ENCODE data around the gene EYA2. TPM values are rescaled to one million over a fixed set of nuclear protein-coding genes. Genes with fewer than 3 reads are reported as not detected.

EYA2 gene
- total and polyA plus RNA-seq, 2 of the 4 experiments (the other 2 are of a cell fraction) = 2.3 to 5.4 TPM

- dilution Hi-C loops (cut with HindIII; ENCODE audit: low sequenced_read_pairs, unreplicated experiment) = no loop called here
- intact Hi-C loops (cut with micrococcal nuclease) = no loop called here
- Histone ChIP-seq H3K36me3 (ENCODE audit: control insufficient read depth, insufficient read depth, low read length) (no peaks in the 10 kb centered on the region), H3K18ac (ENCODE audit: low read depth, low read length) (no peak overlapping the region), H3K9me1 (ENCODE audit: insufficient read depth, low read length) (no peaks in the 10 kb centered on the region), H2AK5ac (ENCODE audit: low read depth, low read length) (no peak overlapping the region), H3K4me1 (ENCODE audit: control insufficient read depth, insufficient read depth, low read length) (no peaks in the 10 kb centered on the region), H2BK120ac (ENCODE audit: low read depth, low read length) (no peak overlapping the region), H3K9ac (ENCODE audit: low read depth, low read length) (no peak overlapping the region), H3K27me3 (ENCODE audit: control insufficient read depth, insufficient read depth, low read length) (peaks cover 6% of the 10 kb centered on the region), H3K14ac (replicated peaks; ENCODE audit: low read depth, low read length) (no peak overlapping the region), H3K4ac (ENCODE audit: low read depth, low read length) (no peak overlapping the region), H3K4me3 (ENCODE audit: insufficient read depth, low read depth, low read length) (no peak overlapping the region), H2BK5ac (ENCODE audit: low read depth, low read length, poor library complexity, severe bottlenecking) (no peak overlapping the region), H3K9me3 (ENCODE audit: control insufficient read depth, insufficient read depth, low read length) (peaks cover 2% of the 10 kb centered on the region; the same call in 1 of the 2 replicates), H3K27ac (ENCODE audit: insufficient read depth, low read length) (no peak overlapping the region), H2BK15ac (ENCODE audit: low read depth, low read length) (no peak overlapping the region), H3K79me1 (ENCODE audit: low read depth in 1 of 2, low read length in 2 of 2) (no peaks in the 10 kb centered on the region), H2AK9ac (replicated peaks; ENCODE audit: low read depth, low read length, poor library complexity) (no peak overlapping the region), H3K56ac (ENCODE audit: extremely low read depth, insufficient read depth, low read length) (no peak overlapping the region), H2BK20ac (ENCODE audit: low read depth, low read length) (no peak overlapping the region), H3K4me2 (ENCODE audit: low read depth, low read length) (no peak overlapping the region), H4K5ac (ENCODE audit: low read depth, low read length) (no peak overlapping the region), H4K20me1 (ENCODE audit: insufficient read depth, low read length) (no peaks in the 10 kb centered on the region), H4K91ac (ENCODE audit: insufficient read depth, low read depth, low read length) (no peak overlapping the region), H2AFZ (replicated peaks; ENCODE audit: low read length, poor library complexity) (no peak overlapping the region), H3K23ac (ENCODE audit: low read depth, low read length) (no peak overlapping the region), H4K8ac (ENCODE audit: low read depth in 2 of 2, low read length in 2 of 2) (no peak overlapping the region)
- ChIA-PET POLR2A (ENCODE audit: unreplicated experiment) (no interaction called here), CTCF (interaction anchor here (0.7 kb wide), 1 partner anchor 321 kb away, joined by 4 read pairs; no protein-coding TSS in a partner anchor)
- no peak for TF ChIP-seq MAZ (IDR thresholded peaks at IDR 0.05; ENCODE audit: borderline replicate concordance, low read depth, low read length)
- no peak for TF ChIP-seq RAD21 (IDR thresholded peaks at IDR 0.05; ENCODE audit: low read length)
- TF ChIP-seq CTCF (conservative IDR thresholded peaks at IDR 0.05; ENCODE audit: low read depth, low read length) = no peak
- no peak for TF ChIP-seq CEBPB (IDR thresholded peaks at IDR 0.05; ENCODE audit: low read depth, low read length)
- no peak for TF ChIP-seq MAFK (IDR thresholded peaks at IDR 0.05; ENCODE audit: low read depth, low read length)
- no peak for TF ChIP-seq POLR2A (IDR thresholded peaks at IDR 0.05; ENCODE audit: low read depth, low read length)
- no peak for TF ChIP-seq BHLHE40 (IDR thresholded peaks at IDR 0.05; ENCODE audit: low read depth, low read length)
- no peak for TF ChIP-seq RCOR1 (IDR thresholded peaks at IDR 0.05; ENCODE audit: insufficient replicate concordance, low read length)
- TF ChIP-seq CHD1 (IDR thresholded peaks at IDR 0.05; ENCODE audit: low read depth, low read length) = no peak
- TF ChIP-seq RFX5 (IDR thresholded peaks at IDR 0.05; ENCODE audit: low read depth, low read length) = no peak
- TF ChIP-seq ELK1 (IDR thresholded peaks at IDR 0.05; ENCODE audit: borderline replicate concordance, low read depth, low read length) = no peak
- no peak for TF ChIP-seq MXI1 (IDR thresholded peaks at IDR 0.05; ENCODE audit: borderline replicate concordance, low read depth, low read length)
- TF ChIP-seq SMC3 (IDR thresholded peaks at IDR 0.05; ENCODE audit: low read depth, low read length) = no peak
- DNase-seq = no peak
- BruUV-seq (replicated peaks) = no TSS peak
- WGBS, 2 experiments (ENCODE audit: extremely low coverage in 2 of 2, insufficient read length in 1 of 2) = 60% methylated on average over 1 of the region's 9 CpGs; no CpG with 5 or more reads in 1 of the 2 experiments
- no peak for ATAC-seq (ENCODE audit: low read depth)
- in situ Hi-C loops (cut with MboI; ENCODE audit: low sequenced_read_pairs) = no loop called here
Measured at GRCh38 chr20:46844965-46845364, 49.7 kb upstream of the EYA2 start.

All from IMR-90 (cell line).